Stimulated activated CD8-positive, alpha-beta memory T cell treated with anti-CD3 and anti-CD28 coated beads, Interleukin-12 subunit alpha, Interleukin-12 subunit beta, amount 100 ng/mL, for 24 hours (primary cell): ENCODE measurements around the gene TSPAN4.
A peak's percentile ranks its signal among the peaks of the same experiment; 100 is the strongest.

Experiments used
- DNase-seq: peaks from one replicate; pipeline ENCODE4 v3.0.0-alpha.2; 2020; ENCODE audit errors: extremely low read depth

The TSPAN4 gene

GRCh38 chr11:865462-866430, 23.1 kb downstream of the TSPAN4 start:
- no peak for DNase-seq

GRCh38 chr11:866481-866880, 23.8 kb downstream of the TSPAN4 start:
- DNase-seq: no peak

- no peak for DNase-seq
Observed at GRCh38 chr11:867856-868358, 25.3 kb downstream of the TSPAN4 start.

GRCh38 chr11:868394-868793, 25.7 kb downstream of the TSPAN4 start:
- DNase-seq: no peak

GRCh38 chr11:868802-869201, 26.1 kb downstream of the TSPAN4 start:
- no peak for DNase-seq

GRCh38 chr11:869399-870126, 26.9 kb downstream of the TSPAN4 start:
- no peak for DNase-seq

- no peak for DNase-seq
Observed at GRCh38 chr11:870127-870413, 27.4 kb downstream of the TSPAN4 start.

- no peak for DNase-seq
Observed at GRCh38 chr11:870418-870817, 27.8 kb downstream of the TSPAN4 start.

- DNase-seq: no peak
Observed at GRCh38 chr11:871472-871871, 28.8 kb downstream of the TSPAN4 start.

- no peak for DNase-seq
Observed at GRCh38 chr11:872799-873198, 30.1 kb downstream of the TSPAN4 start.

- no peak for DNase-seq
Observed at GRCh38 chr11:873706-874105, 31.1 kb downstream of the TSPAN4 start.

- DNase-seq: no peak
Observed at GRCh38 chr11:875203-875602, 32.6 kb downstream of the TSPAN4 start.

- DNase-seq: no peak
Observed at GRCh38 chr11:875769-876301, 33.2 kb downstream of the TSPAN4 start.

GRCh38 chr11:876545-876944, 33.9 kb downstream of the TSPAN4 start:
- DNase-seq: no peak

GRCh38 chr11:877565-877964, 34.9 kb downstream of the TSPAN4 start:
- peak; percentile 11 for DNase-seq

- no peak for DNase-seq
Observed at GRCh38 chr11:880447-880846, 37.8 kb downstream of the TSPAN4 start.

- no peak for DNase-seq
Observed at GRCh38 chr11:882596-882995, 39.9 kb downstream of the TSPAN4 start.

GRCh38 chr11:883527-883926, 40.9 kb downstream of the TSPAN4 start:
- DNase-seq: no peak

GRCh38 chr11:884578-885070, 42.0 kb downstream of the TSPAN4 start:
- no peak for DNase-seq

- DNase-seq: no peak
Observed at GRCh38 chr11:886568-886967, 43.9 kb downstream of the TSPAN4 start.

- DNase-seq: no peak
Observed at GRCh38 chr11:887589-887988, 44.9 kb downstream of the TSPAN4 start.
